Activated CD4-positive, alpha-beta T cell treated with anti-CD3 and anti-CD28 coated beads, Interleukin-2, amount 50 U/mL, for 24 hours (primary cell): ENCODE measurements around the gene STIMATE.

Experiments used
- DNase-seq, 2 donors: peaks; one replicate each; pipeline ENCODE4 v3.0.0-alpha.2; 2020; ENCODE audit warnings: low read depth in 1 of 2, low spot score in 1 of 2

Gene STIMATE

DNA sequence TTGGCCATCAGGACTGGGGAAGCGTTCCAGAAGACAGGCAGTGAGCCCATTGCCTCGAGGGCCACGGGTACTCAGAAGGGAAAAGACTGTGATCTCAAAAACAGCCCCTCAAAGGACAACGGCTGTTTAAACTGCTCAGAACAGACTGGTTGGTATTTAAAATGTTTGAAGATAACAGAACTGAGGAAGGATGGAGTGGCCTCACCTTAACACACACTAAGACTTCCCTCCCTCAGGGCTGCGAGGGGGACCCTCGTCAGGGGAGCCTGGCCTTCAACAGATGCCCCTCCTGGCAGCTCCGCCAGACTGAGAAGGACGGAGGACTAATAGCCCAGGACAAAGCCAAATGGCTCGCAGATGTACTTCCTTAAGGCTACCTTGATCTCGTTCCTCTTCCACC, 2.6 kb downstream of the STIMATE start:
- DNase-seq, result no peak

DNA sequence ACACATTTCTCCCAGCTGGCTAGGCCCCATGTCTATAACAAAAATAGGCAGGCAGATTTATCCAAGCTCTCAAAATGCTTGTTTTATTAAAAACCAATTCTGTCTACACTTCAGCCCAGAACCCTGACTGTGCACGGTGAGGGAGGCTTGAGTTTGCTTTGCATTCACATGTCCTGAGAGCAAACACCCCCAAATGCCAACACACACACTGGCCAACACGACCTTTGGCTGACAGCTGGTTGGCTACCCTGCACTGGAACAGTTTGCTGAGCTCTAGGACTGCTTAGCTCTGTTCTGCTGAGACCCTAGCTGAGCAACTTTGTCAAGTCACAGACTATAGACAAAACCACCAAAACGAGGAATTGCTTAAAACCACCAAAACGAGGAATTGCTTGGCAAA, 3.6 kb downstream of the STIMATE start:
- DNase-seq, result no peak

- DNase-seq, result peak in 1 of 2 donors; percentile 14
Measured at GRCh38 chr3:52892625-52893311, 4.6 kb downstream of the STIMATE start.

DNA sequence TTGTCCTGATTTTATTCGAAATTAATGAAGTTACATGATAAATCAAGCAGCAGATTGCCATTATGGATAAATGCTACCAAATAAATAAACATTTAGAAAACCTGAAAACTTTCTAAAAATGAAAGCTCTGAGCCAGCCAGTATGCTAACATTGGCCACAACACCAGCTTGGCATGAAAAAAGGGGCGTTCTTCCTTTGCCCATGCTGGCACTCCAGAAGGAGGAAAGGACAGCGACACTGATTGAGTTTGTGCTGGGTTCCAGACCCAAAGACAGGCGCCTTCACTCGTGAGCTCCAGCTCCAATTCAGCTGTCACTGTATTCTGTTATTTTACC, 5.1 kb downstream of the STIMATE start:
- DNase-seq, result no peak

DNA sequence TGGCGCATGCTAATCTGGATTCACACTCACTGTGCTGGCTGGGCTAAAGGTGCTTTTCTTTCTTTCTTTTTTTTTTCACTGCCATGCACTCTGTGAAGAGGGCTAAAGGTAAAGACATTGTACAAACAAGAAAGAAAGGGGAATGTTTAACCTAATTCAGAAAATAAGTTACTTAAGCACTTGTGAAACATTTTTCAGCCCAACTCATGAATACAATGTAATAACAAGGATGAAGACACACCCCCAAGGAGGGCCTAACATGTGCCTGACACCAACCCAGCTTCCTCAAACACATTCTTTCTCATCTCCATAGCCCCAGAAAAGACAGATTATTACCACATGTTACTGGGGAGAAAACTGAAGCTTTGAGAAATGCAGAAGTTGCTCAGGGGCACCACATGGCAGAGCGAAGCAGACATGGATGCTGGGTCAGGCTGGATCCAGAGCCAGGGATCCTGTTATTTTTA, 5.7 kb downstream of the STIMATE start:
- DNase-seq, result no peak

DNA sequence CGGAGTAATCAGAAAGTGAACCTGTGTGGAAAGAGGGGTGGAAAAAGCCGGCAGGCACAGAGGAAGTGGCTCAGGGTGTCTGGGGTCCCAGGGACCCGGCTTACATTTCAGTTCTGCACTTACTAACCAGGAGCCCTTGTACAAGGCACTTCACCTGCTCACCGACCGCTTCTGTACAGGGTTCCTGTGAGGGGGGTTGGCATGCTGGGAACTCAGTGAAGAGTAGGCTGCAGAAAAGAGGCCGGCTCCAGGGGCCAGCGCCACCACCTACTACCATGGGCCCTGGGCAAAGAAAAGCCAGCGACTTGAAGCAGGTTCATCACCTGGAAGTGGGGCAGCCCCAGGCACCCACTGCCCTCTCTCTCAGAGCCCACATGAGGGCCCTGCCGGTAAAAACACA, 6.2 kb downstream of the STIMATE start:
- DNase-seq, result peak in 1 of 2 donors; percentile 15

- peak in 1 of 2 donors; percentile 32 for DNase-seq
Measured at GRCh38 chr3:52890735-52891134, 6.6 kb downstream of the STIMATE start.

DNA sequence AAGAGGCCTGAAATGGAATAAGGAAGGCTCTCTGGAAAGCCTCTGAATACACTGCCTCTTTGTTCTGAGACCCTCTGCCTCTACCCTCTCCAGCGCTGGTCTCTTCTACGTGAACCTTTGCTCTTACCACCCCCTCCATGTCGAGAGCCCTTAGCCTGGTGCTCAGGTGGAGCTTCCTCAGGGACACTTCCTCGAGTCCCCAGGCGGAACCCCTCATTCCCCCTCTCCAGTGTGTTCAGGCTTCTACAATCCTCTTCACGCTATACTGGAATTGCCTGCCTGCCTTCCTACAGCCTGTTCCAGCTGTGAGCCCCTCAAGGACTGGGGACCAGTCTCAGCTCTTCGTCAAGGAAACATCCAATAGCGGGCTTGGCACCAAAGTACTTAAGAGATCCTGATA, 7.4 kb downstream of the STIMATE start:
- DNase-seq, result no peak

GRCh38 chr3:52887166-52887565, 10.2 kb downstream of the STIMATE start:
- DNase-seq, result no peak

GRCh38 chr3:52886049-52886730, 11.2 kb downstream of the STIMATE start:
- no peak for DNase-seq

DNA sequence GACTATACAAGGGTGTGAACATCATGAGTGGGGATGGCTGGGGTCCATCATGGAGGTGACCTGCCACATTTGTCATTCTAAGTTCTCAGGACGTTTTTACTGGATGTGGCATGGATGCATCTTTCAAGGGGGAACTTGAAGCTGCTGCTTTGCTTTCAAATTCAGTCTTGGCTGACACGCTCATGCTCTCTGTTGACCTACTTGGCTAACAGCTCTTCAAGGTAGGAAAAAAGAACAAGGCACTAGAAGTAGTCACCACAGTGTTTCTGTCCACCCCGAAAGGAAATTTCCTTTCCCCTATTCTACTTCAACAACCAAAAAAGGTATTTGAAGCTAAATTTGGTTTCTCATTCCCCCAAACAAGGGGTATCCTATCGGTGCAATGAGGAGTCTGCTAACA, 15.0 kb downstream of the STIMATE start:
- no peak for DNase-seq

DNA sequence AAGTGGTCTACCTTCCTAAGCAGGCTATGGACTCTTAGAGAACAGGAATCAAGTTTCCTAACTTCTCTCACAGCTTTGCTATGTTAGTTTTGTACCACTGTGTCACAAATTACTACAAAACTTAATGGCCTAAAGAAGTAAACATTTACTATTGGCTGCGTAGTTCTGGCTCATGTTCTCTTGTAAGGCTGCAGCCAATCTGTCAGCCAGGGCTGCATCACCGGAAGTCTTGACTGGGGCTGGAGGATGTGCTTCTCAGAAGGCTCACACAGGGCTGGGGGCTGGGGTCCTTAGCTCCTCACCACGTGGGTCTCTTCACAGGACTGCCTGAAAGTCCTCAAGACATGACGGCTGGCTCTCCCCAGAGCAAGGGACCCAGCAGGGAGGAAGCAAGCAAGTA, 15.5 kb downstream of the STIMATE start:
- no peak for DNase-seq

GRCh38 chr3:52880474-52880873, 16.9 kb downstream of the STIMATE start:
- no peak for DNase-seq

DNA sequence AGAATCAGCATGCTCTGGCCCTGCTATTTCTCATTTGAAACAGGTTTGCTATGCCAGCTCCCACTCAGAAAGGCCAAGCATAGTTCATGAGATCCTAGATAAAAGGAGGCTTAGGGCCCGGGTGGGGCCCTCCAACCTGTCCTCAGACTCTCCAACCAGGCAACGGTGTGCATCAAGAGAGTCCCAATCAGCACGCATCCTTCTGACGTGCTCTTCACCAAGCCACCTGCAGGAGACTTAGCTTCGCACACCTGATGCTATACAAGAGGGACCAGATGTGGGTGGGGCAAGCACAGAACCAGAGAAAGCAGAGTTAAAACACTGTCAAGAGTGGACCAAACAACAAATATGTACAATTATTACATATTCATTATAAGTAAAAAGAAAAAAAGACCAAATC, 17.3 kb downstream of the STIMATE start:
- no peak for DNase-seq

DNA sequence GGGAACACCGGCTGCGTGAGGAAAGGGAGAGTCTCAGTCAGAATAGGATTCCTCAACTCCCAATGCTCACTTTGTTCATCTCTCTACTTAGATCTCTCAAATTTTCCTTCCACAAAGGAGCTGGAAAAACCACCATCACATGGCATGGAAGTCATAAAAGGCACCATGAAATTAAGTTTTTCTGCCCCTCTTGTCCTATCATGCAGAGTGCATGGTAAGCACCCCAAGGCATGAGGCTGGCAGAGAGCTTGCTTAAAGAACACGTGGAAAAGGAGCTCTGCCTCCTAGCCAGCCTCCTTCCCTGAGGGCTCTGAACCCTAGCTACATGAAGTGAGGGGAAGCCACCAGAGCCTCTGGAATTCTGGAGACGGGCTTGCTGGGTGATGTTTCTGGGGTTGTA, 17.8 kb downstream of the STIMATE start:
- no peak for DNase-seq

- no peak for DNase-seq
Measured at GRCh38 chr3:52879090-52879489, 18.3 kb downstream of the STIMATE start.

- DNase-seq, result no peak
Measured at GRCh38 chr3:52877085-52877484, 20.3 kb downstream of the STIMATE start.

DNA sequence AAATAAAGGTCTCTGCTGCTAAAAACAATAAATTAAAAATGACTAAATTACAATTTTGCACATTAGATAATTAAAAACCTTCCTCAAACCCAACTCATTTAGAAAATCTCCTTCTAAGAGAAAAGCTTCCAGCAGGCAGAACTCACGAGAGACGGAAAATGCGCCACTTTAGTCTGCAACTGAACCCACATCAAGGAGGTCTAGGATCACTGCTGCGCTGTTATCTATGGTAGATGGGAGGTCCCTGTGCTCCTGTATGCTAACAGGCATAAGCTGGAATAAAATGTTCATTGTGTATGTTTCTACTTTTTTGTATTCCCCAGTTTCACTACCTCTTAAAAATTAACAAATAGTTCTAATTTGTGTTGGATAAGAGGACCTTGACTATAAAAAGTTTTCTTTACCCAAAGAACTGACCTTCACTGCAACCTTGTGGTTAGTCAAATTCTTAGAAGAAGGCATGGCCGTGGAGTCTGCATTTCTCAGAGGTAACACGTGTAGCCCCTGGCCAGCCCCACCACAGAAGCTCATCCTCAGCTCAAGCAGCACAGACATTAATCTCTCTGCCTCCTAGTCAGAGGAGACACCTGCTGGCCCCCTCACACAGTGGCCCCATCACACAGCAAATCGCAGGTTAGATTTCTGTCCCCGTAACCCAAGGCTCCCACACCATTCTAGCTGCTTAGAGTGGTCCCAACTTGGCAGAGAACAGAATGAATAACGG, 22.3 kb downstream of the STIMATE start:
- no peak for DNase-seq

- DNase-seq, result no peak
Measured at GRCh38 chr3:52874160-52874701, 23.1 kb downstream of the STIMATE start.

DNA sequence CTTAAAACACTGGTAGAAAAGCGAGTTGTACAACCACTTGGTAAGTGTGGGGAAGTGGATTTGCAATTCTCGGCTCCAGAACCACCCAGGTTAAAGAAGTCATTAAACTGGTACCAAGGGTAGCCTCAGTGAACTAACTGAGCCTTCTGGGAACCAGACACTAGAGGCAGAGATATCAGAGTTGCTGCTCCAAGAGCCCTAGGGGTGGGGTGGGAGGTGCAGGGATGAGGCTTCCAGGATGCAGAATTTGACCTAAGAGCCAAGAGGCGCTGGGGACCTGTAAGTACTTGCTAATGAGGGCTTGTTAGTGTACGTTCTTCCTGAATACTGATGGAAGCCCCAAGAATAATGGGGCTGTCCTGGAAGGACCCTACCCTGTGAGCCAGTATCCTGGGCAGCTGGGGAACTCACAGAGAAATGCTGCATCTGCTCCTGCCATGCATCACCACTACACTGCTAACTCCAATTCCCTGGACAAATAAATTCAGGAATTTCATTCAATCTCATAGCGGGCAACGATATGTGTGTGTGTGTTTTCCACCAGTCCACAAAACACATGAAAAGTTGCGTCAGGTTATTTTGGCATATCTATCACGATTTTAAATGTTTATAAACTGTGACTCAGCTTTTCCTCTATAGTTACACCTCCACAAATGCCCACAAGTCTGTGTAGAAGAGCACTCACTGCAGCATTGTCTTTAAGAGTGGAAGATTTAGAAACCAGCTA, 23.8 kb downstream of the STIMATE start:
- no peak for DNase-seq

DNA sequence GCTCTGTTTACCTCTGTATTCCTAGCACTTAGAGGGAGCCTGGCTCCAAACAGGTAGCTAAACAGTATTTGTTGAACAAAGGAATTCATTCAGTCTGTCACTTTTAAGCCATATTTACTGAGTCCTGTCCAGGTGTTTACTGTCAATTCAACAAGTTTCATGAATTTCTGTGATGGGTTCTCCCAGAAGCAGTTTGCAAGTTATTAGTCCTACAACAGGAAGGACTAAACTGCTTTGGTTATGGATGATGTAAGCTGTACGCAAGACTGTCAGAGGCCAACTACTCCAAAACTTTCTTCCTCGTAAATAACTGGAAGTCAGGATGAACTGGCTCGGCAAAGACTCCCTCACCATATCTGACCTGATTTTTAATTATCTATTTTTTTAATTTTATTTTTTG, 25.1 kb downstream of the STIMATE start:
- no peak for DNase-seq
